Measurements from ENCODE around the gene FAM234A.

DNA sequence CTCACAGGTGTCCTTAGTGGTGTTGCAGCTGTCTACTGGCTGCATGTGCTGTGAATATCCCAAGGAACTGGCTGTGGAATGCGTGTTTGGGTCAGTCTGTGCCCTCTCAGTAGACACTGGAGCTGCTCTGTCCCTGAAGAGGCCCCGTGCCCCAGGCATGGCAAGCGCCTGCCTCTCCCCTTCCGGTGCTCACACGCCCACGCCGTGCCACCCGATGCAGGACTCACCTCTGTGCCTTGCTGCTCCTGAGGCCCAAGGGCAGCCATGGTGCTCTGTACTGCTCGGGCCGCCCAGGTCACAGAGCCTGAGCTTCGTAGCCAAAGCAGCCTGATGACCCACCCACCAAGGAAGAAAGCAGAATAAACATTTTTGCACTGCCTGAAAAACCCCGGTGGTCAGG is 31.1 kb downstream of the FAM234A start:
- TF ChIP-seq, protein P1, sequence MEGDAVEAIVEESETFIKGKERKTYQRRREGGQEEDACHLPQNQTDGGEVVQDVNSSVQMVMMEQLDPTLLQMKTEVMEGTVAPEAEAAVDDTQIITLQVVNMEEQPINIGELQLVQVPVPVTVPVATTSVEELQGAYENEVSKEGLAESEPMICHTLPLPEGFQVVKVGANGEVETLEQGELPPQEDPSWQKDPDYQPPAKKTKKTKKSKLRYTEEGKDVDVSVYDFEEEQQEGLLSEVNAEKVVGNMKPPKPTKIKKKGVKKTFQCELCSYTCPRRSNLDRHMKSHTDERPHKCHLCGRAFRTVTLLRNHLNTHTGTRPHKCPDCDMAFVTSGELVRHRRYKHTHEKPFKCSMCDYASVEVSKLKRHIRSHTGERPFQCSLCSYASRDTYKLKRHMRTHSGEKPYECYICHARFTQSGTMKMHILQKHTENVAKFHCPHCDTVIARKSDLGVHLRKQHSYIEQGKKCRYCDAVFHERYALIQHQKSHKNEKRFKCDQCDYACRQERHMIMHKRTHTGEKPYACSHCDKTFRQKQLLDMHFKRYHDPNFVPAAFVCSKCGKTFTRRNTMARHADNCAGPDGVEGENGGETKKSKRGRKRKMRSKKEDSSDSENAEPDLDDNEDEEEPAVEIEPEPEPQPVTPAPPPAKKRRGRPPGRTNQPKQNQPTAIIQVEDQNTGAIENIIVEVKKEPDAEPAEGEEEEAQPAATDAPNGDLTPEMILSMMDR (conservative IDR thresholded peaks at IDR 0.05 in 1 of 2, IDR thresholded peaks at IDR 0.05 in 1 of 2; ENCODE audit: low read depth in 1 of 2, low read length in 2 of 2), result no peak
- no peak for TF ChIP-seq EZH2 (IDR thresholded peaks at IDR 0.05; ENCODE audit: low read length, missing control alignments)
